Astrocyte (in vitro differentiated cells and primary cell): ENCODE results near the gene DTNBP1. TPM values are rescaled to one million over a fixed set of nuclear protein-coding genes. Genes with fewer than 3 reads are reported as not detected.

Experiments used
- DNase-seq: peaks from one replicate; pipeline ENCODE4 v3.0.0-alpha.2; 2010; ENCODE audit warnings: low read depth
- FAIRE-seq: peaks from 2 replicates; lab custom pipeline; 2011; peaks lifted over from hg19 to GRCh38; lab: Jason Lieb, UNC
- H2AFZ ChIP-seq: 2 replicates; pipeline ENCODE4 v1.6.0; 2012; ENCODE audit warnings: low read depth, low read length, inconsistent platforms
- H3K27ac ChIP-seq: 2 replicates; pipeline ENCODE4 v1.5.1; 2011; ENCODE audit warnings: low read depth, low read length, inconsistent platforms
- H3K27me3 ChIP-seq: 2 replicates; pipeline ENCODE4 v1.6.0; 2011; ENCODE audit warnings: low read length, inconsistent platforms; ENCODE audit not compliant: insufficient read depth
- H3K36me3 ChIP-seq: 2 replicates; pipeline ENCODE4 v1.5.1; 2011; ENCODE audit warnings: low read length, inconsistent platforms; ENCODE audit not compliant: insufficient read depth
- H3K4me1 ChIP-seq: 2 replicates; pipeline ENCODE4 v1.5.1; 2011; ENCODE audit warnings: low read length, inconsistent platforms; ENCODE audit not compliant: insufficient read depth
- H3K4me2 ChIP-seq: 2 replicates; pipeline ENCODE4 v1.6.0; 2012; ENCODE audit warnings: low read length, inconsistent platforms
- H3K4me3 ChIP-seq: 2 replicates; pipeline ENCODE4 v1.5.1; 2011; ENCODE audit warnings: low read depth, mild to moderate bottlenecking, low read length, inconsistent platforms; ENCODE audit not compliant: insufficient read depth
- H3K79me2 ChIP-seq: 2 replicates; pipeline ENCODE4 v1.6.0; 2012; ENCODE audit warnings: mild to moderate bottlenecking, low read length, inconsistent platforms; ENCODE audit not compliant: insufficient read depth
- H3K9ac ChIP-seq: 2 replicates; pipeline ENCODE4 v1.6.0; 2012; ENCODE audit warnings: mild to moderate bottlenecking, low read length, inconsistent platforms
- H3K9me3 ChIP-seq: 2 replicates; pipeline ENCODE4 v1.5.1; 2012; ENCODE audit warnings: low read depth, mild to moderate bottlenecking, low read length, inconsistent platforms; ENCODE audit not compliant: insufficient read depth
- H4K20me1 ChIP-seq: 2 replicates; pipeline ENCODE4 v1.6.0; 2012; ENCODE audit warnings: low read length, inconsistent platforms; ENCODE audit not compliant: insufficient read depth
- H3K27ac Mint-ChIP-seq: one replicate; pipeline ENCODE4 v1.8.0; 2021; ENCODE audit warnings: mild to moderate bottlenecking, mixed read lengths; ENCODE audit not compliant: unreplicated experiment
- H3K27me3 Mint-ChIP-seq: one replicate; pipeline ENCODE4 v1.8.0; 2021; ENCODE audit warnings: low read depth, mixed read lengths; ENCODE audit not compliant: unreplicated experiment
- H3K36me3 Mint-ChIP-seq: one replicate; pipeline ENCODE4 v1.8.0; 2021; ENCODE audit warnings: low read depth, mixed read lengths; ENCODE audit not compliant: unreplicated experiment
- H3K4me1 Mint-ChIP-seq: one replicate; pipeline ENCODE4 v1.8.0; 2021; ENCODE audit warnings: low read depth, mixed read lengths; ENCODE audit not compliant: unreplicated experiment
- H3K4me3 Mint-ChIP-seq: one replicate; pipeline ENCODE4 v1.8.0; 2021; ENCODE audit warnings: mild to moderate bottlenecking, moderate library complexity, mixed read lengths; ENCODE audit not compliant: unreplicated experiment
- H3K9me3 Mint-ChIP-seq: one replicate; pipeline ENCODE4 v1.8.0; 2021; ENCODE audit warnings: mild to moderate bottlenecking, mixed read lengths; ENCODE audit not compliant: unreplicated experiment
- CTCF ChIP-seq: IDR thresholded peaks from 2 replicates; pipeline ENCODE4 v1.5.1; 2011; ENCODE audit warnings: low read depth, mild to moderate bottlenecking, inconsistent platforms, low read length, moderate library complexity; ENCODE audit not compliant: insufficient read depth
- EZH2 ChIP-seq: IDR thresholded peaks from 2 replicates; pipeline ENCODE4 v1.6.1; 2012; ENCODE audit warnings: mild to moderate bottlenecking, low read length, inconsistent platforms; ENCODE audit not compliant: insufficient read depth
- total RNA-seq: library from RNA; stranded (reverse); gene quantifications from 2 replicates; pipeline ENCODE4 v1.2.1, GENCODE V29; 2021

The DTNBP1 gene
- total RNA-seq, 1 donor from 2014 or later = 13.0 TPM

GRCh38 chr6:15508931-15509330 lies 153.9 kb downstream of the DTNBP1 start:
- no peaks in the 10 kb centered on the region for H3K27me3 ChIP-seq
- no peak overlapping the region for H3K4me3 Mint-ChIP-seq
- H3K27ac ChIP-seq = no peak overlapping the region
- H3K4me1 ChIP-seq = peaks cover 18% of the 10 kb centered on the region
- peaks cover 14% of the 10 kb centered on the region for H3K79me2 ChIP-seq
- H3K4me1 Mint-ChIP-seq = peaks cover 23% of the 10 kb centered on the region
- no peaks in the 10 kb centered on the region for H3K9me3 ChIP-seq
- no peak overlapping the region for H3K9ac ChIP-seq
- no peak for FAIRE-seq
- TF ChIP-seq CTCF (no peak), EZH2 (no peak)
- H3K4me3 ChIP-seq = no peak overlapping the region
- DNase-seq = no peak
- no peak overlapping the region for H2AFZ ChIP-seq
- H4K20me1 ChIP-seq = peaks cover 84% of the 10 kb centered on the region
- no peaks in the 10 kb centered on the region for H3K9me3 Mint-ChIP-seq
- H3K36me3 Mint-ChIP-seq = peaks cover 44% of the 10 kb centered on the region
- no peak overlapping the region for H3K27ac Mint-ChIP-seq
- H3K4me2 ChIP-seq = no peak overlapping the region
- H3K36me3 ChIP-seq = peaks cover 10% of the 10 kb centered on the region
- H3K27me3 Mint-ChIP-seq = no peaks in the 10 kb centered on the region

GRCh38 chr6:15508441-15508871 lies 154.4 kb downstream of the DTNBP1 start:
- H3K9me3 Mint-ChIP-seq = no peaks in the 10 kb centered on the region
- Histone ChIP-seq H3K9ac (no peak overlapping the region), H3K4me1 (peaks cover 20% of the 10 kb centered on the region), H3K36me3 (peaks cover 10% of the 10 kb centered on the region), H2AFZ (no peak overlapping the region), H3K4me2 (no peak overlapping the region), H3K27ac (no peak overlapping the region), H4K20me1 (peaks cover 86% of the 10 kb centered on the region), H3K27me3 (no peaks in the 10 kb centered on the region), H3K9me3 (no peaks in the 10 kb centered on the region), H3K79me2 (peaks cover 14% of the 10 kb centered on the region), H3K4me3 (no peak overlapping the region)
- H3K36me3 Mint-ChIP-seq = peaks cover 42% of the 10 kb centered on the region
- FAIRE-seq = no peak
- H3K27ac Mint-ChIP-seq = no peak overlapping the region
- H3K27me3 Mint-ChIP-seq = no peaks in the 10 kb centered on the region
- H3K4me1 Mint-ChIP-seq = peaks cover 27% of the 10 kb centered on the region
- DNase-seq = no peak
- H3K4me3 Mint-ChIP-seq = no peak overlapping the region
- TF ChIP-seq CTCF (no peak), EZH2 (no peak)

GRCh38 chr6:15507746-15508145 lies 155.1 kb downstream of the DTNBP1 start:
- peaks cover 14% of the 10 kb centered on the region for H3K79me2 ChIP-seq
- H3K9me3 ChIP-seq = no peaks in the 10 kb centered on the region
- no peak overlapping the region for H3K4me3 ChIP-seq
- H3K27me3 ChIP-seq = no peaks in the 10 kb centered on the region
- no peak for TF ChIP-seq CTCF
- no peak for TF ChIP-seq EZH2
- Mint-ChIP-seq H3K4me3 (no peak overlapping the region), H3K27me3 (no peaks in the 10 kb centered on the region), H3K9me3 (no peaks in the 10 kb centered on the region), H3K36me3 (peaks cover 42% of the 10 kb centered on the region), H3K4me1 (peaks cover 31% of the 10 kb centered on the region), H3K27ac (no peak overlapping the region)
- DNase-seq = no peak
- H3K36me3 ChIP-seq = peaks cover 9% of the 10 kb centered on the region
- peaks cover 20% of the 10 kb centered on the region for H3K4me1 ChIP-seq
- no peak overlapping the region for H3K9ac ChIP-seq
- no peak overlapping the region for H2AFZ ChIP-seq
- H3K27ac ChIP-seq = no peak overlapping the region
- FAIRE-seq = no peak
- H3K4me2 ChIP-seq = no peak overlapping the region
- H4K20me1 ChIP-seq = peaks cover 93% of the 10 kb centered on the region
